ENCODE results near the gene ARPC5. TPM values are rescaled to one million over a fixed set of nuclear protein-coding genes. Genes with fewer than 3 reads are reported as not detected.

Gene ARPC5
- total and polyA plus RNA-seq, 9 of the 15 experiments (the other 6 are each of a cell fraction or from before 2014, with no cell fraction given) = 71.8 to 150 (median 91.6) TPM

DNA sequence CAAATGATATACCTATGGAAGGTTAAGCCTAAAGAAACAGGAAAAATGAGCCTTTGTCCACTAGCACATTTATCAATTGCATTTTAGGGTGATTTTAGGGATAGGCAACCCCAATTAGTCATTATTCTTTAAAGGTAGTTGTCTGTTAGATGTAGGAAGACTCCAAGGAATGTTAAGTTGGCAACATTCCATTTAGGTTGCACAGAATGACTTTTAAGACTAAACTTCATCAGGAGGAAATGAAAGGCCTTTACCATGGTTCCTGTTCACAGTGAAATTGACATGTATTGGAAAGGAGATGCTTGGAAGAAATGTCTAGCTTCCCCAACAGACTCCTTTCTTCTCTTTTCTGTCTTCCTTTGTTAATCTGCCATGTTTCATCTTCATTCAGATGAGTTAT, 19.1 kb upstream of the ARPC5 start:
- peaks cover 0 to 14% of the 10 kb centered on the region in 2 experiments; a peak in 1 of 5 replicates for H3K27me3 ChIP-seq (ENCODE audit: control insufficient read depth in 2 of 2, insufficient read depth in 2 of 2, low read length in 2 of 2)
- no peaks in the 10 kb centered on the region for H3K36me3 ChIP-seq (ENCODE audit: control insufficient read depth, insufficient read depth, low read length)
- intact Hi-C loops (cut with micrococcal nuclease) = loop anchor here (1.0 to 5.0 kb wide), 5 partner anchors 31 to 1008 kb away; no protein-coding TSS in a partner anchor
- no peak overlapping the region for H2AFZ ChIP-seq (ENCODE audit: low read depth, low read length)
- no peaks in the 10 kb centered on the region for H3K9me1 ChIP-seq (ENCODE audit: control insufficient read depth, insufficient read depth, low read length)
- in situ Hi-C loops (cut with MboI) = loop anchor here (10.0 kb wide), 1 partner anchor 250 kb away; no protein-coding TSS in a partner anchor
- H3K79me2 ChIP-seq (ENCODE audit: control insufficient read depth, insufficient read depth, low read length) = no peaks in the 10 kb centered on the region
- TF ChIP-seq ZKSCAN3 (CRISPR knock-in tag; IDR thresholded peaks at IDR 0.05) (no peak), MCM5 (IDR thresholded peaks at IDR 0.05; ENCODE audit: low read depth) (no peak), ZNF609 (CRISPR knock-in tag; IDR thresholded peaks at IDR 0.05; ENCODE audit: borderline replicate concordance) (no peak), HCFC1 (IDR thresholded peaks at IDR 0.05; ENCODE audit: low read depth, low read length) (no peak)
- TF ChIP-seq, protein P1, sequence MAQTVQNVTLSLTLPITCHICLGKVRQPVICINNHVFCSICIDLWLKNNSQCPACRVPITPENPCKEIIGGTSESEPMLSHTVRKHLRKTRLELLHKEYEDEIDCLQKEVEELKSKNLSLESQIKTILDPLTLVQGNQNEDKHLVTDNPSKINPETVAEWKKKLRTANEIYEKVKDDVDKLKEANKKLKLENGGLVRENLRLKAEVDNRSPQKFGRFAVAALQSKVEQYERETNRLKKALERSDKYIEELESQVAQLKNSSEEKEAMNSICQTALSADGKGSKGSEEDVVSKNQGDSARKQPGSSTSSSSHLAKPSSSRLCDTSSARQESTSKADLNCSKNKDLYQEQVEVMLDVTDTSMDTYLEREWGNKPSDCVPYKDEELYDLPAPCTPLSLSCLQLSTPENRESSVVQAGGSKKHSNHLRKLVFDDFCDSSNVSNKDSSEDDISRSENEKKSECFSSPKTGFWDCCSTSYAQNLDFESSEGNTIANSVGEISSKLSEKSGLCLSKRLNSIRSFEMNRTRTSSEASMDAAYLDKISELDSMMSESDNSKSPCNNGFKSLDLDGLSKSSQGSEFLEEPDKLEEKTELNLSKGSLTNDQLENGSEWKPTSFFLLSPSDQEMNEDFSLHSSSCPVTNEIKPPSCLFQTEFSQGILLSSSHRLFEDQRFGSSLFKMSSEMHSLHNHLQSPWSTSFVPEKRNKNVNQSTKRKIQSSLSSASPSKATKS (CRISPR knock-in tag; IDR thresholded peaks at IDR 0.05) = no peak
- FAIRE-seq (no peak), DNase-seq (ENCODE audit: extremely low read depth in 1 of 4, low spot score in 3 of 4) (no peak), ATAC-seq (no peak)
- no peaks in the 10 kb centered on the region for H3K9me3 ChIP-seq (replicated peaks; ENCODE audit: control insufficient read depth, insufficient read depth, low read depth, low read length)
- no peak overlapping the region for H3K9ac ChIP-seq (ENCODE audit: insufficient read depth in 1 of 2, low read depth in 2 of 2, low read length in 2 of 2)
- H3K4me1 ChIP-seq (replicated peaks in 1 of 2; ENCODE audit: control insufficient read depth in 2 of 2, insufficient read depth in 2 of 2, low read length in 2 of 2) = no peaks in the 10 kb centered on the region
- no peak overlapping the region for H3K4me2 ChIP-seq (ENCODE audit: insufficient read depth, low read length)
- CTCF ChIA-PET (ENCODE audit: low intra/inter-chr PET ratio) = interaction anchor here (0.6 to 2.4 kb wide), 6 partner anchors 30 to 1009 kb away, joined by 3 to 18 read pairs (median 3); no protein-coding TSS in a partner anchor
- POLR2A ChIA-PET = interaction anchor here (1.1 kb wide), 1 partner anchor 261 kb away, joined by 3 read pairs; no protein-coding TSS in a partner anchor
- no TSS peak for BruUV-seq (replicated peaks)
- H3K27ac ChIP-seq (ENCODE audit: extremely low read depth, low read depth, low read length) = no peak overlapping the region
- H4K20me1 ChIP-seq (replicated peaks; ENCODE audit: control insufficient read depth, insufficient read depth, low read length) = no peaks in the 10 kb centered on the region
- no peak overlapping the region for H3K4me3 ChIP-seq

All from K562 (cell line).